ENCODE data around the gene DTX2.
"Not testable (repeated sequence)": the region's sequence is repeated elsewhere in the genome, so short reads cannot be mapped to it uniquely, and the experiment has no call there.

DTX2 gene

DNA sequence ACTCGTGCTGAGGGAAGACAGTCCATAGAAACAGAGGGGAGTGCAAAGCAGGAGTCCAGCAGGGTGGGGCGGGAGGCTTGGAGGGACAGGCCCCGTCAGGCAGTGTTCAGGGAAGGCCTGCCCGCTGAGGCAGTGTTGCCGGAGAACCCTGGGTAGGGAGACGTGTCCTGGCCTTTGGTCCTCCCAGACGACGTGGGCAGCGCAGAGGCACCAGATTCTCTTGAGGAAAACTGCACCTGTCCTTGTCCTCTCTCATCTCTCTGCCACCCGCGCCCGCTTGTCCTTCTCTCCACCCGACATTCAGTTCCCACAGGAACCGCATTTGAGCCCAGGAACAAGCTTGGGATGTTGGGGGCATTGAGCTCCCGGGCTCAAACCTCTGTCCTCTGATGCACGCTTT, 34.2 kb downstream of the DTX2 start:
- DNase-seq = not testable (repeated sequence)

DNA sequence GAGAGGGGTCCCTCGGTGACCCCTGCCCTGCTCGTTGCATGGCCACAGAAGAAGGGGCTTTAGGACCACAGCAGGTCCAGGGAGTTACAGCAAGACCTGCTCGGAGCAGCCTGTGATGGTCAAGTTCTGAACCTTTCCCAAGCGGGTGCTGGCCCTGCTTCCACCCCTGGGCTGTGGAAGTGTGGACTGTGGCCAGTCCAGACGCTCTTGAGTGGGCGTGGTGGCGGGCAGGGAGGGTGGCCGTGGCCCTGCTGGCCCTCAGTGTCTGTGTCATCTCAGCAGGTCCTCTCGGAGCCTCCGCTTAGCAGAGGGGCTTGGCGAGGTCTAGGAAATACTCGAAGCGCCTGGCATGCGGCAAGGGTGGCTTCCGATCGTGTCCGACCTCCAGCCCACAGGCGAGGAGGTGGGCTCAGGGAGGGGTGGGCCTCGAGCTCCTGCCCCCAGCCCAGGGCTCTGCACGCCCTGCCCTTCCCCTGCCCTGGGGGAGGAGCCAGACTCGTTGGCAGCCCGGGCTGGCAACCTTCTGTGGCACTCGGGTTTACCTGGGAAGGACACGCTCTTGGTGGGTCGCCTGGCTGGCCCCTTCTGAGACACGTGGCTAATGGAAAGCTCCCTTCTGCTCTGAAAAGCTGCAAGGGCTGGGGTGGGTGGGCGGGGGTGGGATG, 36.5 kb downstream of the DTX2 start:
- not testable (repeated sequence) for DNase-seq

DNA sequence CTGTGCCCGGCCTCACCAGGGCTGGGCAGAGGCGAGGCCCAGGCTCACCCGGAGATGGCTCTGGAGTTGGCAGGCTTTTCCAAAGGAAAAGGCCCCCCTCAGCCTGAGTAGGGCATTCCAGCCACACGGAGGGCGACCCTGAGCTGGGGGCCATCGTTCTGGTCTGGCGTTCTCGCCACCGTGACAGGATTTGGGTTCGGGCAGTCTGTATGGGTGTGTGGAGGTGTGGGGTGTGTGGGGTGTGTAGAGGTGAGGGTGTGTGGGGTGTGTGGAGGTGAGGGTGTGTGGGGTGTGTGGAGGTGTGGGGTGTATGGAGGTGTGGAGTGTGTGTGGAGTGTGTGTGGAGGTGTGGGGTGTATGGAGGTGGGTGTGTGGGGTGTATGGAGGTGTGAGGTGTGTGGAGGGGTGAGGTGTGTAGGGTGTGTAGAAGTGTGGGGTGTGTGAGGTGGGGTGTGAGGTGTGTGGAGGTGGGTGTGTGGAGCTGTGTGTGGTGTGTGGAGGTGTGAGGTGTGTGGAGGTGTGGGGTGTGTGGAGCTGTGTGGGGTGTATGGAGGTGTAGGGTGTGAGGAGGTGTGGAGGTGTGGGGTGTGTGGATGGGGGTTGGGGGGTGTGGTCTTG, 37.2 kb downstream of the DTX2 start:
- not testable (repeated sequence) for DNase-seq

DNA sequence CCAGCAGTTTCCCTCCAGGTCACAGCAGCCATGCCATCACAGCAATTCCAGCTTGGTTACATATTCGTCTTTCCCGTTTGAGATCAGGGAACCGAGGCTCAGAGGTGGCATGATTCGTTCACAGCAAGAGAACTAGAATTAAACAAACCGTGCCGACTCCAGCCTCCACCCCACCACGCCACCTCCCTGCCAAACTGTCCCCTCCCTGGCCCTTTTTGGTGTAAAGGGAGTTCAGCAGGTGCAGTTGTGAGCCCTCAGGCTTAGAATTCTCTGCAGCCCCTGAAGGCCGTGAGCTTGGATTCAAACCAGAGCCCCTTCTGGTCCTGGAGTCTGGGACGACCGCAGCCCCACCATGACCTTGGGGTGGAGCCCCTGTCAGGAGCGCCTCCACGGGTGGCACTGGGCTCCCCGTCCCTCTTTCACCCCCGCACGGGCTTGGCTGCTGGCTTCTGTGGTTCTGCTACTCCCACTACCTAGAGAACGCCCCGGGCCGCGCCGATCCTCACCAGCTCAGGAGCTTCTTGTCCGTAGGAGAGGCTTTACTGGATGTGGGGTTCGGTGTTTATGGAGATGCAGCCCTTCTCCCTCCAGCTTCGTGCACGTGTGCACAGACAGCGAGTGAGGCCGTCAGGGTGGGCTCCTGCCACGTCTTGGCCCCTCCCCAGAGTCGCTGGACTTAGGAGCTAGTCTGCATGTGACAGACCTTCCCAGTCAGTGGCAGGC, 37.9 kb downstream of the DTX2 start:
- not testable (repeated sequence) for DNase-seq

DNA sequence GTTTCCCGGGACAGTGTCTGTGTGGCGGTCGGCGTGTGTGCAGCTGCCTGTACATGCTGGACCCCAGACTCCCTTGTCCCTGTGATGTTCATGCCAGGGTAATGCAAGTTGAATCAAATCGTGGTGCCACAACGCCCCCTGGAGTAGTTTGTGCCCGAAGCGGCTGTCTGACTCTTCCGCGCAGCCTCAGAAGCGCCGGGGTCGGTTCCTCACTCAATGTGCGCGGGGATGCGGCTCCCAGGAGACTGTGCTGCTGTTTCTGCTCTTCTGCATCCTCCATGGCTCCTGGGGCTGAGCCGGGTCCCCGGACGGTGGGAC, 38.4 kb downstream of the DTX2 start:
- not testable (repeated sequence) for DNase-seq

DNA sequence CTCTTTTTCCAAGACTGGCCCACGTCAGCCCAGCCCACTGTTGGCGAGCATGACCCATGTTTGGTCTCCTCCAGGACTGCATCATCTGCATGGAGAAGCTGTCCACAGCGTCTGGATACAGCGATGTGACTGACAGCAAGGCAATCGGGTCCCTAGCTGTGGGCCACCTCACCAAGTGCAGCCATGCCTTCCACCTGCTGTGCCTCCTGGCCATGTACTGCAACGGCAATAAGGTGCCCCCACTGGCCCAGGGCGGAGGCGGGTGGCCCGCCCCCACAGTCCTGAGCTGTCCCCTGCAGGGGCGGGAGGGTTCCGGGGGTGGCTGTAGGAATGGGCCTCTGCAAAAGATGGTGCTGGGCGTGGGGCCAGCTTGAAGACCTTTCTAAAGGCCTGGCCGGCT, 40.7 kb downstream of the DTX2 start:
- not testable (repeated sequence) for DNase-seq

DNA sequence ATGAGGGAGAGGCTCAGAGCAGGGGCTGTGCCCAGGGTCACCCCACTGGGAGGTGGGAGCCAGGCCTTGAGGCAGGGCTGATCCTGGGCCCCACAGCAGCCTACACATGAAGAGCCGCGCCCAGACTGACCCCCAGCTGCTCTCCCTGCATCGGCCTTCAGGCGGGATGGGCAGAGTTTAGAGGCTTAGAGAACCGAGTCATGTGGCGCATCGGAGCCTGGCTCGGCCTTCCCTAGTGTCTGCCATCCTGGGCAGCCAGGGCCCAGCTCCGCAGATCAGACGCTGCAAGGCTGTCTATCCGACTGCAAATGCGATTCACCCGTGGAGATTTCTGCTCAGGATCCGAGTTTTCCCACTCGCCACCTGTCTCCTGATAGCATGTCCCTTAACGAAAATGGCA, 41.3 kb downstream of the DTX2 start:
- DNase-seq = not testable (repeated sequence)

DNA sequence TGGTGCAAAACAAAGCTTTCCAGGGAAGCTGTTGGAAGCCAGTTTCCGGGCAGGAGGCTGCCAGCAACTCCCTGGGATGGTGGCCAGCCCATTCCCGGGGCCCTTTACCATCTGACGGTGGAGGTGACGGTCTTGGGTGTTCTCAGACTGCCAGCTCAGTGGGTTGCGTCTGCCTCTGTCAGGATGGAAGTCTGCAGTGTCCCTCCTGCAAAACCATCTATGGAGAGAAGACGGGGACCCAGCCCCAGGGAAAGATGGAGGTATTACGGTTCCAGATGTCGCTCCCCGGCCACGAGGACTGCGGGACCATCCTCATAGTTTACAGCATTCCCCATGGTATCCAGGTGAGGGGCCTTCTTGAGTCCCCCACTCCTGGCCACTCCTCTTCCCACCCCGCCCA, 41.7 kb downstream of the DTX2 start:
- DNase-seq = not testable (repeated sequence)

DNA sequence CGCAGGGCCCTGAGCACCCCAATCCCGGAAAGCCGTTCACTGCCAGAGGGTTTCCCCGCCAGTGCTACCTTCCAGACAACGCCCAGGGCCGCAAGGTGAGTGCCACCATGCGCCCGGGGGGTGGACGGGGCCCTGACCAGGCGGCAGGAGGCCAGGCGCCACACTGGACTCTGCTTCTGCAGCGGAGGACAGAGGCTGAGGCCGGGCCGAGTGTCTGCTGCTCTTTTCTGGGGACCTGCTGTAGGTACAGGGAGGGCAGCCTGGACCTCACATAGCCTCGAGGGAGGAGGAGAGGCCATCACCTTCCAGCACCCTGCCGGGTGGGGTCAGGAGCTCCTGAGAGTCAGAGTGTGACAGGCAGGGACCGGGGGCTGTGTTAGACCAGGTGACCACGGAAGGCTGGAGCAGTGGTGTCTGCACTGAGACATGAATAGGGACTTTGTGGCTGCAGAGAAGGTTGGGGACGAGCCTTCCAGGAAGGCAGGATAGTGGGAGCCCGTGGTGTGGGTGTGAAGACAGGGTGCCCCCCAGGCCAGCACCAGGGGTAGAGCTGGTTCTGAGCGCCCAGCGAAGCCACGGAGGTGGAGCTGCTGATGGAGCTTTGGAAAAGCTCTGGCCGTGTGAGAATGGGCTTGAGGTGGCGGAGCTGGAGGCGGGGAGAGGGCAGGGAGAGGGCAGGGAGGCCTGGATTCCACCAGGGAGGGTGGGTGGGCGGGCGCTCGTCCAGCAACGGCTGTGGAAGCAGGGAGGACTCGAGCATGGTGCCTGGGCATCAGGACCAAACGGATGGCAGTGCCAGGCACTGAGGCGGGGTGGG, 43.0 kb downstream of the DTX2 start:
- not testable (repeated sequence) for DNase-seq

DNA sequence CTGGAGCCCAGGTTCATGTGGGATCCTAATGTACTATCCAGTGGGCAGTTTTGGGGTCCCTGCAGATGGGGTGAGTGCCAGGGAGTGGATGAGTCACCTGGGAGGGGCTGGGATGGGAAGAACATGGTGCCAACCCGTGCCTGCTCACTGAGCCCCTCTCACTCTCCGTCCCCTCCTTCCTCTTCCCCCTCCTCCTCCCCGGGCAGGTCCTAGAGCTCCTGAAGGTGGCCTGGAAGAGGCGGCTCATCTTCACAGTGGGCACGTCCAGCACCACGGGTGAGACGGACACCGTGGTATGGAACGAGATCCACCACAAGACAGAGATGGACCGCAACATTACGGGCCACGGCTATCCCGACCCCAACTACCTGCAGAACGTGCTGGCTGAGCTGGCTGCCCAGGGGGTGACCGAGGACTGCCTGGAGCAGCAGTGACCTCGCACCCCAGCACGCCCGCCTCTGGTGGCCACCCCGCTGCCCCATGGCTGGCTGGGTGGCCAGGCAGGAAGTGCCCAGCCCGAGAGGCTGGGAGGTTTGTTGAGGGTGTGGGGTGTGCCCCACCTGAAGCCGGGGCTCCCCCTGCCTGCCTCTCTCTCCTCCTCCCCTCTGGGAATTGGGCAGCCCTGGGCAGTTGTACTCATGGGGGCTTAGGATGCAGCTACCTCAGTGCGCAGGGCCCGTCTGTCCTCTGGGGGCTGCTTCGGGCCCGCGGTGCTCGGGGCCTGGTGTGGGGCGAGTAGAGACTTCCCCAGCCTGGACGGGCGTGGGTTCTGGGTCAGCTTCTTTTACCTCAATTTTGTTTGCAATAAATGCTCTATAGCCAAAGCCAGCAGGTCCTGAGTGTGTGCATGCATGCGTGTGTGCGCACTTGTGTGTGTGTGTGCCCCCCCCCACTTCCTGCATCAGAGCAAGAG, 43.9 kb downstream of the DTX2 start:
- DNase-seq = no peak

DNA sequence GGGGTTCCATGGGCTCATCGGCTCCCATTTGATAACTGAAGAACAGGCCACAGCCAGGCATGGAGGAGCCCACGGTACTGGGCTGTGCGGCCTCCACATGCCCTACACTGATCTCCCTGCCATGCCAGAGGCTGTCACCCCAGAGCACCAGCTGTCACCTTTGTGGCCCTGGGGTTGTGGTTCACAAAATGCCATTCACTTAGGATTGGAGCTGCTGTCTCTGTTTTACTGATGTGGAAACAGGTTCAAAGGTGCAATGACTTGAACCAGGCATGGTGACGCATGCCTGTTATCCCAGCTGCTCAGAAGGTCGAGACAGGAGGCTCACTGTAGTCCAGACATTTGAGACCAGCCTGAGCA, 44.6 kb downstream of the DTX2 start:
- no peak for DNase-seq

DNA sequence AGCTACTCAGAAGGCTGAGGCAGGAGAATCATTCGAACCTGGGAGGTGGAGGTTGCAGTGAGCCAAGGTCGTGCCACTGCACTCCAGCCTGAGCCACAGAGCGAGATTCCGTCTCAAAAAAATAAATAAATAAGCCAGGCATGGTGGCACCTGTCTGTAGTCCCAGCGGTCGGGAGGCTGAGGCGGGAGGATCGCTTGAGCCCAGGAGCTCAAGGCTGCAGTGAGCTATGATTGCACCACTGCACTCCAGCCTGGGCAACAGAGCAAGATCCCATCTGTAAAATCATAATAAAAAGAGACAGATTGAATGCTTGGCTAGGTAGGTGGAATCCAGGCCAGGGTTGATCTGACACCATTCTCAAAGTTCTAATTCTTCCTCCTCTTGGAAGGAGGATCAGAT, 45.1 kb downstream of the DTX2 start:
- DNase-seq = not testable (repeated sequence)

DNA sequence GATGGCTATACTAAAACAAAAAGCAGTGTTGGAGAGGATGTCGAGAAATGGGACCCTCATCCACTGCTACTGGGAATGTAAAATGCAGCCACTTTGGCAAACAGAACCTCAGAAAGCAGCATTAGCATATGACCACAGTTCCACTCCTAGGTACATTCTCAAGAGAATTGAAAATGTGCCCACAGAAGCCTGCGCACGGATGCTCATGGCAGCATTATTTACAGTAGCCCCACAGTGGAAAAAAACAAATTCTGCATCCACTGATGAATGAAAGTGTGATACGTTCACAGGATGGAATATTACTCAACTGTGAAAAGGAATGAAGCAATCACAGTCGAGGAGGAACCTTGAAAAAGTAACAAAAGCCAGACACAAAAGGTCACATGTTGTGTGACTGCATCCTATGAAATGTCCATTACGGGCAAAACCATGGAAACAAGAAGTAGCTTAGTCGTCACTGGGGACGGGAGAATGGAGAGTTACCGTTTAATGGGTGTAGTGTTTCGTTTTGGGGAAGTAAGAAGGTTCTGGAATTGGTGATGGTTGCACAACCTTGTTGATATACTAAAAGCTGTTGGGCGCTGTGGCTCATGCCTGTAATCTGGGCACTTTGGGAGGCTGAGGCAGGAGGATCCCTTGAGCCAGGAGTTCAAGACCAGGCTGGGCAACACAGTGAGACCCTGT, 46.4 kb downstream of the DTX2 start:
- peak; percentile 64 for DNase-seq

DNA sequence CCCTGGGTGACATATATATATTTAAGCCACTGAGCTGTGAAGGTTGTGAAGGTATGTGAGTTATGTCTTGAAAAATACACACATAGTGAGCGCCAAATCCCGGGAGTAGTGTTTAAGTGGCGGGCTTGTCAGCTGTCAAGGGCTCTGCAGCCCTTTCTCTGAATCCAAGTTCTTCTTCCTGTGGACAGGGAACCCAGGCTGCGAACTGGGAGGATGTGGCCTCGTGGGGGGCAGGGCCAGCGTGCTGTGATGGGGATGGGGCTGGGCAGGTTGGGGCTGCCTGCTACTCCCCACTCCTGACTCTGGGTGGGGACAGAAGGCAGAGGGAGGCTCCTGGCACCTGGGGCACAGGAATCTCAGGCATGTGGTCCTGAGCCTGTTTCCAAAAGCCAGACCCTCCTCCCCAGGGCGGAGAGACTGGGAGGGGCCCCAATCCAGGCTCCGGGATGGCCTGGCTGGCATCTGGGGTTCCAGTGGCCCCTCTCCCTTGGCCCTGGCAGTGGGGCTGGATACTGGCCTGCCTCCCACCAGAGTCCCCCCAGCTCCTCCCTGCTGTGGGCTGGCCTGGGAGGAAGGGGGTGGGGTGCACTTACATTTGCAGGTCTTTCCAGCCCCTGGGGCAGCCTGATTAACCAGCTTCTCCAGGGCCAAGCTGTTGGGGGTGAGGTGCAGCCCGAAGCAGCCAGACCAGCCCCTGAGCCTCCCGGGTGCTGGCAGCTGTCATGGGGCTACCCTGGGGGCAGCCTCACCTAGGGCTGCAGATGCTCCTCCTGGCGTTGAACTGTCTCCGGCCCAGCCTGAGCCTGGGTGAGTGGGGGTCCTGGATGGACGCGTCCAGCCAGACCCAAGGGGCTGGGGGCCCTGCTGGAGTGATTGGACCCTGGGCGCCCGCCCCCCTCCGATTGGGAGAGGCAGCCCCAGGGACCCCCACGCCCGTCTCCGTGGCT, 48.7 kb downstream of the DTX2 start, which contains the start of gene UPK3B:
Gene UPK3B (plus strand): TSS at position 622 of the 947 bp plus-strand sequence. CDS start 101 bp downstream, at position 723.
- no peak for DNase-seq

DNA sequence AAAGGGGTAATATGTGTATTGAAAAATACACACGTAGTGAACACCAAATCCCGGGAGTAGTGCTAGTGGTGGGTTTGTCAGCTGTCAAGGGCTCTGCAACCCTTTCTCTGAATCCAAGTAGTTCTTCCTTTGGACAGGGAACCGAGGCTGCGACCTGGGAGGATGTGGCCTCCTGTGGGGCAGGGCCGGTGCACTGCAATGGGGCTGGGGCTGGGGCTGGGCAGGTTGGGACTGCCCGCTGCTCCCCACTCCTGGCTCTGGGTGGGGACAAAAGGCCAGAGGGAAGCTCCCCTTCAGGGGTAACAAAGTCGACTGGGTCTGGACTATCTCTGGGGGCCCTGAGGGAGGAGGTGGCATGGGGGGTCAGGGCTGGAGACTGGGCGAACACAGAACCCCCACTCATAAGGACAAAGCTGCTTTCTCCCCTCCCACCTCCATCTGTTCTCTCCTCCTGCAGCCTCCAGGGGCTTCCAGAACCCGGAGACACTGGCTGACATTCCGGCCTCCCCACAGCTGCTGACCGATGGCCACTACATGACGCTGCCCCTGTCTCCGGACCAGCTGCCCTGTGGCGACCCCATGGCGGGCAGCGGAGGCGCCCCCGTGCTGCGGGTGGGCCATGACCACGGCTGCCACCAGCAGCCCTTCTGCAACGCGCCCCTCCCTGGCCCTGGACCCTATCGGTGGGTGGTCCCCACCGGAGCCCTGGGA, 49.8 kb downstream of the DTX2 start:
- DNase-seq = not testable (repeated sequence)

DNA sequence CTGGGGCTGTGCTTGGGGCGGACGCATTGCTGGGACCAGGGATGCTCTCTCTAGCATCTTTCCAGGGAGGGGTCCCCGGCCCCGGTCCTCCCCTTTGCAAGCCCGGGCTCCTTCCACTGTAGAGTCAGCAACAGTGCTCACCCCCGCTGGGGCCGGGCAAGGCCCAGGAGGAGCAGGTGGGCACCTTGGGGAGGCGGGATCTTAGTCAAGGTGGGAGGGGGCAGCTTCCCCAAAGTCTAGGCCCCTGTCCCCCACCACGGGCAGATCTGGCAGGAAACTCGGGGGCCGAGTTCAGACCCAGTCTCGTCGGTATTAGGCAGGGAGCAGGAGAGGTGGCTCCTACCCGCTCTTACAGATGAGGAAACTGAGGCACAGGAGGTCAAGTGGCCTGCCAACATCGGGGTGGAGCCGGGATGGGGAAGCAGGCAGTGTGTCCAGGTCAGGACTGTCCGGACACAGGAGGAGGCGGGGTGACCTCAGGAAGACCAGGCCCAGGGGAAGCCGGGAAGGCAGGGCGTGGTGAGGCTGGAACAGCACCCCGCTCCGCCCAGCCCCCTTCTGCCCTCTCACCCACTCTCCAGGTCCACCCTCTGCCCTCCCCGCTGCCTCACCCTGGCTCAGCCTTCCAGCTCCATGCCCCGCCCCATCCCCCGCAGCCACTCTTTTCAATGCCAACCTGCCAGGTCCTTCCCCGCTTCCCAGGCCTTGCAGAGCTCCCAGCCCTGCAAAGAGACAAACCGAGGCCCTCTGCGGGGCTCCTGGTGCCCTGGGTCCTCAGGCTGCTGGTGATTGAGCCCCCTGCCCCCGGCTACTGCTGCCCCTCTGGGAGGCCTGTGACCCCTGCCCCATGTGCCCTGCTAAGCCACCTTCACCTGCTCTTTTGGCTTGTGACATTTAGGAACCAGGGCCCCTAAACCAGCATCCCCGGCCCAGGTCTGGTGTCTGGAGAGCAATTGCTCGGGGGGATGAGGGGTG, 50.7 kb downstream of the DTX2 start:
- DNase-seq = not testable (repeated sequence)

DNA sequence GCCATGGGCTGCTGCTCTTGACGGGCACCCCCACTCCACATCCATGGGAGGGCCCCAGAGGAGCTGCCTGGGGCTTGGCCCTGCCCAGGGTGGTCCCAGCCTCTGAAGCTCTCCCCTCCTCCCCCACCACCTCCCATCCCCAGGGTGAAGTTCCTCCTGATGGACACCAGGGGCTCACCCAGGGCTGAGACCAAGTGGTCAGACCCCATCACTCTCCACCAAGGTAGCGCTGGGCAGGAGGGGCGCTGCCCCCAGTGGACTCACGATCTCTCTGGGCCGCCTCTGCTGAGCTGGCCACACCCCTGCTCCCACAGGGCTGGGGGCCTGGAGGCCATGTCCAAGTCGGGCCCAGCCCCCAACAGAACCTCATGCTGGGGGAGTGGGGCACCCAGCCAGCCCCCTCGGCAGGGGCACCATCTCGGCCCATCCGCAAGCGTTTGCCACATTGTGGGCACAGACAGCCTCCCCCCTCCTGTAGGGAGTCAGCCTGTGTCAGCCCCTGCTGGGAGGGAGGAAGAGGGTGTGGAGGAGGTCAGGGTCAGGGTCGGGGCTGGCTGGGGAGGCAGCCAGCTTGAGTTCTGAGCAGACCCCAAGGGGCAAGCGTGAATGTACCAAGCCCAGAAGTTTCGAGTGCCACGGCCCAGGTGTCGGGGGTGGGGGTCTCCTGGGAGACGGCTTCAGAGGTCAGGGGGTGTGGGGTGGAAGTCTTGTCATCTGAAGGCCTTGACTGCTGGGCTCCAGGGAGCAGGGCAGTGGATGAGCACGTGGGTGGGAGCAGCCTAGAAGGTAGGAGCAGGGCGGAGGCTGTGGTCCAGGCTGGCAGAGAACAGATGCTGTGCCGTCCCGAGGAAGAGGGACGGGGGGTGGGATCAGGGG, 51.7 kb downstream of the DTX2 start:
- DNase-seq = no peak
